Thyroid gland (tissue), 4 donors: ENCODE results near the gene EPS15. TPM values are rescaled to one million over a fixed set of nuclear protein-coding genes. Genes with fewer than 3 reads are reported as not detected.
"Not testable (repeated sequence)": the region's sequence is repeated elsewhere in the genome, so short reads cannot be mapped to it uniquely, and the experiment has no call there.

Experiments used
- DNase-seq, 2 donors: peaks; one replicate each; pipeline ENCODE4 v3.0.0-alpha.2; 2019
- H3K27ac ChIP-seq, 3 donors: fragments of 200-600 bp; sonication (generic); 1 replicate in 2 of 3; 2 replicates in 1 of 3; pipeline ENCODE4 v1.5.1; 2016 to 2019; ENCODE audit warnings: mild to moderate bottlenecking in 1 of 3, moderate library complexity in 1 of 3
- H3K27me3 ChIP-seq: fragments of 200-600 bp; sonication (generic); one replicate; pipeline ENCODE4 v1.5.1; 2019
- H3K36me3 ChIP-seq, 2 donors: fragments of 200-600 bp; sonication (generic); one replicate each; pipeline ENCODE4 v1.5.1; 2016 to 2019
- H3K4me1 ChIP-seq, 2 donors: fragments of 200-600 bp; sonication (generic); one replicate each; pipeline ENCODE4 v1.5.1; 2017 to 2019
- H3K4me3 ChIP-seq, 3 donors: fragments of 200-600 bp; sonication (generic); replicated peaks in 1 of 3; 1 replicate in 2 of 3; 2 replicates in 1 of 3; pipeline ENCODE4 v1.5.1; 2016; ENCODE audit warnings: mild to moderate bottlenecking in 1 of 3
- H3K9me3 ChIP-seq: fragments of 200-600 bp; sonication (generic); one replicate; pipeline ENCODE4 v1.5.1; 2017
- POLR2A ChIP-seq, 2 donors: fragments of 450-650 bp; IDR thresholded peaks; one replicate each; pipeline ENCODE4 v1.6.1; 2017; ENCODE audit warnings: antibody characterized with exemption in 2 of 2, mild to moderate bottlenecking in 2 of 2, moderate library complexity in 1 of 2
- WGBS, 2 donors: methylation state at CpG; one replicate each; pipeline ENCODE4 v1.1.5; 2017; 5-methylcytosine and 5-hydroxymethylcytosine counted together
- intact Hi-C: fragments of 100-400 bp; cut with DNase I; formaldehyde crosslinking; loops from one replicate; pipeline ENCODE4 v1.15.1; 2023
- total RNA-seq, 4 donors: library from RNA; depleted of rRNA; stranded (reverse); fragments of >200 nt; gene quantifications; one replicate each; pipeline ENCODE4 v1.2.3, GENCODE V29; 2016
- TF ChIP-seq, protein P1 (sequence below), 6 experiments: fragments of 200-600 bp in 3 of 6; fragments of 450-650 bp in 3 of 6; sonication (generic) in 3 of 6; IDR thresholded peaks; one replicate each; pipeline ENCODE4 v1.5.1; 2016 to 2019; ENCODE audit warnings: antibody characterized with exemption in 6 of 6, mild to moderate bottlenecking in 2 of 6, inconsistent platforms in 1 of 6, moderate library complexity in 1 of 6

EPS15 gene
- total RNA-seq, 4 donors from 2014 or later, result 88.0 to 128 (median 102) TPM

DNA sequence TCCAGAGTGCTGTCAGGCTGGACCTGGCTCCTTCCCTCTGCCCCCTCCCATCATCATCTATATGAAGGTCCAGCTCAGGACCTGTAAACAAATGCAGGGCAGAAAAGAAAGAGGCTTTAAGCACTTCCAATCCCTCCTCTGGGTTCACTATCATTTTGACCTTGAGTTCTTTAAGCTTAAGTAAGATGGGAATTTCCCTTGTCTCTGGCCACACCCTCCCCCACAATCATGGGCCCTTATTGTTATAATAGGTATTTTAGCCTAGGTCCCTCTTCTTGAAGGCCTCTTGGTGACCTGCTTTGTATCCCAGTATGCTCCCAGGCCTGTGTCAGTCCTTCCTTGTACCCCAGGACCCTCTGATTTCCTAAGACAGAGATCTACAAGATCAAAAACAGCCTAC lies 45.1 kb upstream of the EPS15 start:
- no peaks in the 10 kb centered on the region for H3K27me3 ChIP-seq
- TF ChIP-seq, protein P1, sequence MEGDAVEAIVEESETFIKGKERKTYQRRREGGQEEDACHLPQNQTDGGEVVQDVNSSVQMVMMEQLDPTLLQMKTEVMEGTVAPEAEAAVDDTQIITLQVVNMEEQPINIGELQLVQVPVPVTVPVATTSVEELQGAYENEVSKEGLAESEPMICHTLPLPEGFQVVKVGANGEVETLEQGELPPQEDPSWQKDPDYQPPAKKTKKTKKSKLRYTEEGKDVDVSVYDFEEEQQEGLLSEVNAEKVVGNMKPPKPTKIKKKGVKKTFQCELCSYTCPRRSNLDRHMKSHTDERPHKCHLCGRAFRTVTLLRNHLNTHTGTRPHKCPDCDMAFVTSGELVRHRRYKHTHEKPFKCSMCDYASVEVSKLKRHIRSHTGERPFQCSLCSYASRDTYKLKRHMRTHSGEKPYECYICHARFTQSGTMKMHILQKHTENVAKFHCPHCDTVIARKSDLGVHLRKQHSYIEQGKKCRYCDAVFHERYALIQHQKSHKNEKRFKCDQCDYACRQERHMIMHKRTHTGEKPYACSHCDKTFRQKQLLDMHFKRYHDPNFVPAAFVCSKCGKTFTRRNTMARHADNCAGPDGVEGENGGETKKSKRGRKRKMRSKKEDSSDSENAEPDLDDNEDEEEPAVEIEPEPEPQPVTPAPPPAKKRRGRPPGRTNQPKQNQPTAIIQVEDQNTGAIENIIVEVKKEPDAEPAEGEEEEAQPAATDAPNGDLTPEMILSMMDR (IDR thresholded peaks at IDR 0.05), result no peak
- no peak for TF ChIP-seq POLR2A (IDR thresholded peaks at IDR 0.05)
- no peaks in the 10 kb centered on the region for H3K9me3 ChIP-seq
- no peak overlapping the region for H3K4me3 ChIP-seq
- intact Hi-C loops, result no loop called here
- no peak for DNase-seq
- H3K4me1 ChIP-seq, result peaks cover under 1 to 2% of the 10 kb centered on the region in 2 donors
- H3K36me3 ChIP-seq, result no peaks in the 10 kb centered on the region
- no peak overlapping the region for H3K27ac ChIP-seq

DNA sequence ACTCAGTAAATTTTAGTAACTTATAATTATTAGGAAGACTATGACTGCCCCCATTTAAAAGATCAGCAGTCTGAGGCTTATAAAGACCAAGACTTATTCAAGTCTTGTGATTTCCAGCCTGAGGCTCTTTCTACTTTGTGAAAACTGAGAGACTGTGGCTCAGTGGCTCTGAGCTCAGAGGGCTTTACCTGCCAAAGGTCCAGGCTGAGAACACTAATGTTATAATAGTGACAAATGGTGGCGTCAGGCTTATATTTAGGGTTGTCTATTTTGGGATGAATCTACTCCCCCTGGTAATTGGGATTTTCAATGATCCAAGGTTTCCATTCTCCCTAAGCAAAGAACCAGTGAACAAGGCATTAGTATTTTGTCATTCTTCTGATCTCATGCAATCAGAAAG lies 42.6 kb upstream of the EPS15 start:
- intact Hi-C loops, result no loop called here
- no peaks in the 10 kb centered on the region for H3K36me3 ChIP-seq
- no peak for DNase-seq
- no peaks in the 10 kb centered on the region for H3K4me1 ChIP-seq
- no peaks in the 10 kb centered on the region for H3K27me3 ChIP-seq
- H3K9me3 ChIP-seq, result no peaks in the 10 kb centered on the region
- H3K4me3 ChIP-seq, result no peak overlapping the region
- H3K27ac ChIP-seq, result no peak overlapping the region
- WGBS, 2 donors, result 86 to 100% methylated on average over 1 of the region's 1 CpG
- TF ChIP-seq POLR2A (IDR thresholded peaks at IDR 0.05), result no peak
- TF ChIP-seq, protein P1 (IDR thresholded peaks at IDR 0.05), result no peak

DNA sequence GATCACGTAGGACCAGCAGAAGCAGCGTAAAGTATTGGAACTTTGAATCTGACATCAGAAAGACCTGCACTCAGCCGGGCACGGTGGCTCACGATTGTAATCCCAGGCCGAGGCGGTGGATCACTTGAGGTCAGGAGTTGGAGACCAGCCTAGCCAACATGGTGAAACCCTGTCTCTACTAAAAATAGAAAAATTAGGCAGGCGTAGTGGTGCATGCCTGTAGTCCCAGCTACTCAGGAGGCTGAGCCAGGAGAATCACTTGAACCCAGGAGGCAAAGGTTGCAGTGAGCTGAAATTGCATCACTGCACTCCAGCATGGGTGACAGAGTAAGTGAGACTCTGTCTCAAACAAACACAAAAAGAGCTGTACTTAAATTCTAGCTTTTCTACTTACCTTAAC lies 41.8 kb upstream of the EPS15 start:
- H3K36me3 ChIP-seq, H3K27ac ChIP-seq, intact Hi-C loops, H3K4me3 ChIP-seq, DNase-seq, H3K9me3 ChIP-seq, H3K4me1 ChIP-seq, H3K27me3 ChIP-seq: not testable (repeated sequence)
- 84 to 94% methylated on average over 8 of the region's 8 CpGs for WGBS, 2 donors

DNA sequence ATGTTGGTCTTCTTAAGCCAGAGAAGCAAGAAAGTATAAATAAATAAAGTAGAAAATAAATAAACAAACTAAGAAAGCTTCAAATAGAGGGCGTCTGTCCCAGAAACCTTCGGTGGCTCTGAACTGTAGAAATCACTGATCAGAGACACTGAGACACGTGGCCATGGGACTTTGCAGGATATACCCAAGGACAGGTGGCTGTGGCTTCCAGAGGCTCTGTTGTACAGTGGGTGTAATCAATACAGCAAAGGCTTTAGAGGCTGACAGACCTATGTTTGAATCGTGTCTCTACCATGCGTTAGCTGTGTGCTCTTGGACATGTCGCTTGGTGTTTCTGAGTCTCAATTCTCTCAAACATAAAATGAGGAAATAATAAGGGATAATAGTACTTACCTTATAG lies 41.0 kb upstream of the EPS15 start:
- Histone ChIP-seq H3K36me3 (no peaks in the 10 kb centered on the region), H3K4me1 (no peaks in the 10 kb centered on the region), H3K27me3 (no peaks in the 10 kb centered on the region), H3K4me3 (no peak overlapping the region), H3K9me3 (no peaks in the 10 kb centered on the region), H3K27ac (no peak overlapping the region)
- intact Hi-C loops, result no loop called here
- no peak for TF ChIP-seq POLR2A (IDR thresholded peaks at IDR 0.05)
- TF ChIP-seq, protein P1 (IDR thresholded peaks at IDR 0.05), result no peak
- WGBS, 2 donors, result 87 to 91% methylated on average over 6 of the region's 6 CpGs
- DNase-seq, result no peak

DNA sequence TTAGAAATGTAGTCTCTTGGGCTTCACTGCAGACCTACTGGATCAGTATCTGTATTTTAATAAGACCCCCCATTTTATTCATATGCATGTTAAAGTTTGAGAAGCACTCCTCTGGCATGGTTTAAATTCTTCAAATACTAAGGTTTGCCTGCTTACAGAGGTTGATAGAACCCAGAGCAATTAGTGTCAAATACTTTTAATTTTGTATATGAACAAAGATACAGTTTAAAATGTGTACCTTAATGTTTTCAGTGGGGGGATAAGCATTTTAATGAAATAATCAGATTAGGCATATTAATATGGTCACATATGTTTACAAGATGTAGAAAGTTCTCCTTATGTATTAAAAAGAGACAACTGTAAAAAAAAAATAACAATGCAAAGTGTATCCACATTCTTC lies 40.4 kb upstream of the EPS15 start:
- Histone ChIP-seq H3K36me3 (no peaks in the 10 kb centered on the region), H3K27me3 (no peaks in the 10 kb centered on the region), H3K9me3 (no peaks in the 10 kb centered on the region), H3K4me3 (no peak overlapping the region), H3K27ac (no peak overlapping the region), H3K4me1 (no peaks in the 10 kb centered on the region)
- no peak for DNase-seq
- TF ChIP-seq, protein P1 (IDR thresholded peaks at IDR 0.05), result no peak
- no peak for TF ChIP-seq POLR2A (IDR thresholded peaks at IDR 0.05)
- intact Hi-C loops, result no loop called here

DNA sequence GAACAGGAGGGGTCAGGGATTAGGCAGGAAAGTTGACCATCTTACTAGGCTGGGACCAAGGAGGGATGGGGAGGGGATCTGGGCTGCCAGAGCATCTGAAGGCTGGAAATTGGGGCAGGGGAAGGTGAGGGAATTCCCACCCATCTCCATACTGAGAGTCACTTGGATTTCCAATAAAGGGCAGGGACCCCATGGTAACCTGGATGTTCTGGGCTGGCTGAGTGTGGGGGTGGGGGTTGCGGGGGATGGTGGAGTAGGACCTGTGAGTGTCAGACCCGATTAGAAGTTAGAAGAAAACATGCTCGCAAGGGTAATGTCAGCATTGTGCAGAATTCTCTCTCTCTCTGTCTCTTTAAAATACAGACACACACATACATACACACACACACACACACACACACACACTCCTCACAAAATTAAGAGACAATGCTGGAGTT lies 40.0 kb upstream of the EPS15 start:
- DNase-seq, result no peak
- Histone ChIP-seq H3K4me1 (no peaks in the 10 kb centered on the region), H3K27me3 (no peaks in the 10 kb centered on the region), H3K9me3 (no peaks in the 10 kb centered on the region), H3K4me3 (no peak overlapping the region), H3K36me3 (no peaks in the 10 kb centered on the region), H3K27ac (no peak overlapping the region)
- TF ChIP-seq, protein P1 (IDR thresholded peaks at IDR 0.05), result no peak
- no peak for TF ChIP-seq POLR2A (IDR thresholded peaks at IDR 0.05)
- intact Hi-C loops, result no loop called here
- WGBS, 2 donors, result 65 to 68% methylated on average over 3 of the region's 3 CpGs
